IPS DF 19.7 (cell line): Measurements from ENCODE around the gene ZCCHC8.

ENCODE experiments used
- DNase-seq: peaks from one replicate; pipeline ENCODE4 v3.0.0-alpha.2; 2013; ENCODE audit warnings: low read depth, low spot score

The ZCCHC8 gene

DNA sequence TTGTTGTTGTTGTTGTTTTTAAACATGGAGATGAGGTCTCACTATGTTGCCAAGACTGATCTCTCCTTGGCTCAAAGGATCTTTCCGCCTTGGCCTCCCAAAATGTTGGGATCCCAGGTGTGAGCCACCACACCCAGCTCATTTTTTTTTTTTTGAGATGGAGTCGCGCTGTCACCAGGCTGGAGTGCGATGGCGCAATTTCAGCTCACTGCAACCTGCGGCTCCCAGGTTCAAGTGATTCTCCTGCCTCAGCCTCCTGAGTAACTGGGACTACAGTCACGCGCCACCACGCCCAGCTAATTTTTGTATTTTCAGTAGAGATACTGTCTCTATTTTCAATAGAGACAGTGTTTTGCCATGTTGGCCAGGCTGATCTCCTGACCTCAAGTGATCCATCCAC is 73.3 kb downstream of the ZCCHC8 start:
- DNase-seq, result no peak

DNA sequence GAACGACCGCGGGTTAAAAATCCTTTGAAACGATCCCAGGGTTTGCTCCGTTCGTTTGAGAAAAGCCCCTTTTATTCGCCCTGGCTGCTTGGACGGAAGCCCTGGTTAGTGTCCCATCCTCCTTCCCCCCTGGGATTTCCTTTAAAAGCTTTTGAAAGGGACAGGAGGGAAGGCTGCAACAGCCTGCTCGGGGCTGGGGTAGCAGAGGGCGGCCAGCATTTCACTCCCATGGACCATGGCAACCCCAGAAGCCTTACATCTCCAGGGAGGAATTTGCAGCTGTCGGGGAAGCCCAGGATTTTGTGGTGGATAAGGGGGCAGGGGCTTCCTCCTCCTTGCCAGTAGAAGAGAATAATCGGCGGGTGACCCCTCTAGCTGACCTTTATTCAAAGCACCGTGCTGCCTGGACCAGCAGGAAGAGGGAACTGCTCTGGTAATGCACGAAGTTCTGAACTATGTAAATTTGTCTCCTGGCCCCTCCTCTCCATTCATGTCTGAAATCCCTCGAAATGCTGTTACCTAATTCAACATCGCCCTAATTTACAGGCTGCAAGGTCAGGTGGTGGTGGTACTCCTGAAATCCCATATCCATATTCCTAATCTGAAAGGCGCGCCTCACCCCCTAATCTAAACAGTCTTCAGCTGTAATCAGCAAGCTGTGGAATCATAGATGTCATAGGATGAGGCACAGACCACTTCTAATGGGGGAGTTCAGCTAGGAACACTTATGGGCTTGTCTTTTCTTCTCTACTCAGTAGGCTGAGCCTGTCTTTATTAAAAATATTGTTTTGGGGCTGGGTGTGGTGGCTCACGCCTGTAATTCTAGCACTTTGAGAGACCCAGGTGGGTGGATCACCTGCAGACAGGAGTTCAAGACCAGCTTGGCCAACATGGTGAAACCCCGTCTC is 77.2 kb downstream of the ZCCHC8 start:
- no peak for DNase-seq

GRCh38 chr12:122422730-122423257 is 77.9 kb downstream of the ZCCHC8 start:
- DNase-seq, result no peak

DNA sequence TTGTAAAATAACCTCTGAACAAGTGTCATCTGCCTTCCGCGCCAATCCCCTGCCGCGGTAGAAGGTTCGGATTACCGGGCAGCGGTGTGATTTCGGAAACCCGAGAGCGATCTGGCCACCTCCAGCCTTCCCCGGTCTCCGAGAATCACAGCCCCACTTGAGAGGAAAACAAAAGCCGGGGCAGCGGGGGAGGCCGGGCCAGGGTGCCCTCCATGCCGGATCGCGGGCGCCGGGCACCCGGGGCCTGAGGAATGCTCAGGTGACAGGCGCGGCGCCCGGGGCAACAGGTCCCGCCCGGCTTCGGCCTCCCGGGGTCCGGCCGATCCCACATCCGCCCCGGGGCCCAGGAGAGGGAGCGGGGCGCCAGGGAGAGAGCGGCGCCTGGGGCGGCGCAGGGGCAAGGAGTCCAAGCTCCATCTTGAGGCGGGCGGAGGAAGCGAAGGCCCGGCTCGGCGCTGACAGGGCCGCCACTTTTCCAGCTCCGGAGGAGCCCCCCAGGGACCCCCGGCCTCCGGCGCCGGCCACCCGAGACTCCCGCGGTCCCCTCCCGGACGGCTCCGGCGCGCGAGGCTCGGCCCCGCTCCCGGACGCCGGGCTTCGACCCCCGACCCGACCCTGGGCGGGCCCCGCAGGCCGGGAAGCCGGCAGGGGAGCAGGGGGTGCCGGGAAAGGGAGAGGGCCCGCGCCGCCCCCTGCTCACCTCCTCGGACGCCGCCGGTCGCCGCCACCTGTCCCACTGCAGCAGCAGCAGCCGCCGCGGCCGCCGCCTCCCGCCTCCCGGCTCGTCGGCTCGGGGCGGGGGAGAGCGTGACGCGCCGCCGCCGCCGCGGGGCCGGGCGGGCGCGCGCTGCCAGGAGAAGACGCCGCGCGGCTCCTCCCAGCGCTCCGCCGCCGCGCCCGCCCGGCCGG is 78.7 kb downstream of the ZCCHC8 start, which contains the start of gene CLIP1:
Gene CLIP1 (minus strand): TSS at position 849 of the 909 bp plus-strand sequence. CDS start 42,217 bp downstream, outside the sequence.
- DNase-seq, result no peak
